Measurements from ENCODE around the gene ZBTB8A. TPM values are rescaled to one million over a fixed set of nuclear protein-coding genes. Genes with fewer than 3 reads are reported as not detected.

The ZBTB8A gene
- total and polyA plus RNA-seq, 10 of the 15 experiments (the other 5 are each of a cell fraction or from before 2014, with no cell fraction given): 0.48 to 4.7 (median 2.4) TPM

Small RNAs within 50 kb of the gene (small RNA-seq; reads per million reads assigned to genes)
- gene RF00019: not detected

Other genes starting within 250 kb of the ZBTB8A start
Only the 7 nearest of the 9 such genes appear.
- 1.4 and 2.1 TPM in 2 replicates for gene FAM229A, start 176.9 kb upstream of the ZBTB8A start, total RNA-seq (2014; rRNA removed)
- 1.2 and 1.3 TPM in 2 replicates for gene FAM229A, start 176.9 kb upstream of the ZBTB8A start, total RNA-seq (2014; rRNA removed; fragmentation: Illumina TruSeq; extraction: Trizol)
- 3.1 and 5.1 TPM in 2 replicates for gene FAM229A, start 176.9 kb upstream of the ZBTB8A start, total RNA-seq (2021)
- gene FAM229A, start 176.9 kb upstream of the ZBTB8A start, polyA plus RNA-seq (2011; rRNA removed): 4.0 and 5.3 TPM in 2 replicates
- gene FAM229A, start 176.9 kb upstream of the ZBTB8A start, polyA plus RNA-seq (2014; fragmentation: Illumina TruSeq; extraction: Trizol): 2.6 and 2.9 TPM in 2 replicates
- under 1 TPM in 1 of 2 experiments, not detected in 1; 0.02 TPM for gene FAM229A, start 176.9 kb upstream of the ZBTB8A start, polyA plus RNA-seq (2014; fragmentation: Nextera tagmentation; extraction: Ambion mirVana)
- gene FAM229A, start 176.9 kb upstream of the ZBTB8A start, polyA plus RNA-seq (2014; rRNA removed): 4.5 and 5.3 TPM in 2 replicates
- gene FAM229A, start 176.9 kb upstream of the ZBTB8A start, polyA plus RNA-seq (2016; fragmentation: Nextera tagmentation; extraction: Ambion mirVana): 1 to 10 TPM in 1 of 2 experiments, under 1 TPM in 1; 0.25 to 1.2 TPM
- 0.56 and 0.98 TPM in 2 replicates for gene TSSK3, start 176.9 kb upstream of the ZBTB8A start, total RNA-seq (2014; rRNA removed)
- 0.63 and 1.6 TPM in 2 replicates for gene TSSK3, start 176.9 kb upstream of the ZBTB8A start, total RNA-seq (2014; rRNA removed; fragmentation: Illumina TruSeq; extraction: Trizol)
- gene TSSK3, start 176.9 kb upstream of the ZBTB8A start, total RNA-seq (2021): 0.82 and 1.2 TPM in 2 replicates
- gene TSSK3, start 176.9 kb upstream of the ZBTB8A start, polyA plus RNA-seq (2011; rRNA removed): 0.67 and 1.2 TPM in 2 replicates
- 0.48 and 0.92 TPM in 2 replicates for gene TSSK3, start 176.9 kb upstream of the ZBTB8A start, polyA plus RNA-seq (2014; fragmentation: Illumina TruSeq; extraction: Trizol)
- under 1 TPM; 0.42 to 0.77 TPM for gene TSSK3, start 176.9 kb upstream of the ZBTB8A start, polyA plus RNA-seq (2014; fragmentation: Nextera tagmentation; extraction: Ambion mirVana)
- 0.51 and 1.2 TPM in 2 replicates for gene TSSK3, start 176.9 kb upstream of the ZBTB8A start, polyA plus RNA-seq (2014; rRNA removed)
- under 1 TPM; 0.58 to 0.82 TPM for gene TSSK3, start 176.9 kb upstream of the ZBTB8A start, polyA plus RNA-seq (2016; fragmentation: Nextera tagmentation; extraction: Ambion mirVana)
- 23.3 and 25.1 TPM in 2 replicates for gene BSDC1, start 145.0 kb upstream of the ZBTB8A start, total RNA-seq (2014; rRNA removed)
- gene BSDC1, start 145.0 kb upstream of the ZBTB8A start, total RNA-seq (2014; rRNA removed; fragmentation: Illumina TruSeq; extraction: Trizol): 22.3 and 22.7 TPM in 2 replicates
- 23.9 and 25.2 TPM in 2 replicates for gene BSDC1, start 145.0 kb upstream of the ZBTB8A start, total RNA-seq (2021)
- gene BSDC1, start 145.0 kb upstream of the ZBTB8A start, polyA plus RNA-seq (2011; rRNA removed): 32.8 and 39.7 TPM in 2 replicates
- 22.5 and 27.4 TPM in 2 replicates for gene BSDC1, start 145.0 kb upstream of the ZBTB8A start, polyA plus RNA-seq (2014; fragmentation: Illumina TruSeq; extraction: Trizol)
- 1 to 10 TPM; 3.0 to 4.9 TPM for gene BSDC1, start 145.0 kb upstream of the ZBTB8A start, polyA plus RNA-seq (2014; fragmentation: Nextera tagmentation; extraction: Ambion mirVana)
- gene BSDC1, start 145.0 kb upstream of the ZBTB8A start, polyA plus RNA-seq (2014; rRNA removed): 25.4 and 28.5 TPM in 2 replicates
- gene BSDC1, start 145.0 kb upstream of the ZBTB8A start, polyA plus RNA-seq (2016; fragmentation: Nextera tagmentation; extraction: Ambion mirVana): 10 to 100 TPM; 18.2 to 20.2 TPM
- under 0.01 and 0.05 TPM in 2 replicates for gene ZBTB8B, start 74.4 kb upstream of the ZBTB8A start, total RNA-seq (2014; rRNA removed)
- under 0.01 and 0.04 TPM in 2 replicates for gene ZBTB8B, start 74.4 kb upstream of the ZBTB8A start, total RNA-seq (2014; rRNA removed; fragmentation: Illumina TruSeq; extraction: Trizol)
- gene ZBTB8B, start 74.4 kb upstream of the ZBTB8A start, total RNA-seq (2021): 0.03 TPM in 1 of 2 replicates, not detected in the other
- not detected in 2 replicates for gene ZBTB8B, start 74.4 kb upstream of the ZBTB8A start, polyA plus RNA-seq (2011; rRNA removed)
- 0.01 TPM in 1 of 2 replicates, not detected in the other for gene ZBTB8B, start 74.4 kb upstream of the ZBTB8A start, polyA plus RNA-seq (2014; fragmentation: Illumina TruSeq; extraction: Trizol)
- under 1 TPM in 1 of 2 experiments, not detected in 1; under 0.01 TPM for gene ZBTB8B, start 74.4 kb upstream of the ZBTB8A start, polyA plus RNA-seq (2014; fragmentation: Nextera tagmentation; extraction: Ambion mirVana)
- 0.01 TPM in 2 replicates for gene ZBTB8B, start 74.4 kb upstream of the ZBTB8A start, polyA plus RNA-seq (2014; rRNA removed)
- gene ZBTB8B, start 74.4 kb upstream of the ZBTB8A start, polyA plus RNA-seq (2016; fragmentation: Nextera tagmentation; extraction: Ambion mirVana): under 1 TPM in 1 of 2 experiments, not detected in 1; 0.01 TPM
- 77.9 and 83.8 TPM in 2 replicates for gene ZBTB8OS, start 111.1 kb downstream of the ZBTB8A start, total RNA-seq (2014; rRNA removed)
- 144 and 146 TPM in 2 replicates for gene ZBTB8OS, start 111.1 kb downstream of the ZBTB8A start, total RNA-seq (2014; rRNA removed; fragmentation: Illumina TruSeq; extraction: Trizol)
- 77.8 and 88.9 TPM in 2 replicates for gene ZBTB8OS, start 111.1 kb downstream of the ZBTB8A start, total RNA-seq (2021)
- 131 and 193 TPM in 2 replicates for gene ZBTB8OS, start 111.1 kb downstream of the ZBTB8A start, polyA plus RNA-seq (2011; rRNA removed)
- gene ZBTB8OS, start 111.1 kb downstream of the ZBTB8A start, polyA plus RNA-seq (2014; fragmentation: Illumina TruSeq; extraction: Trizol): 133 and 180 TPM in 2 replicates
- 100 to 1,000 TPM; 294 to 350 TPM for gene ZBTB8OS, start 111.1 kb downstream of the ZBTB8A start, polyA plus RNA-seq (2014; fragmentation: Nextera tagmentation; extraction: Ambion mirVana)
- 123 and 150 TPM in 2 replicates for gene ZBTB8OS, start 111.1 kb downstream of the ZBTB8A start, polyA plus RNA-seq (2014; rRNA removed)
- 100 to 1,000 TPM; 137 to 140 TPM for gene ZBTB8OS, start 111.1 kb downstream of the ZBTB8A start, polyA plus RNA-seq (2016; fragmentation: Nextera tagmentation; extraction: Ambion mirVana)
- 156 and 165 TPM in 2 replicates for gene RBBP4, start 111.8 kb downstream of the ZBTB8A start, total RNA-seq (2014; rRNA removed)
- 194 TPM in 2 replicates for gene RBBP4, start 111.8 kb downstream of the ZBTB8A start, total RNA-seq (2014; rRNA removed; fragmentation: Illumina TruSeq; extraction: Trizol)
- 290 and 303 TPM in 2 replicates for gene RBBP4, start 111.8 kb downstream of the ZBTB8A start, total RNA-seq (2021)
- 228 and 250 TPM in 2 replicates for gene RBBP4, start 111.8 kb downstream of the ZBTB8A start, polyA plus RNA-seq (2011; rRNA removed)
- 237 and 297 TPM in 2 replicates for gene RBBP4, start 111.8 kb downstream of the ZBTB8A start, polyA plus RNA-seq (2014; fragmentation: Illumina TruSeq; extraction: Trizol)
- 100 to 1,000 TPM; 120 to 234 TPM for gene RBBP4, start 111.8 kb downstream of the ZBTB8A start, polyA plus RNA-seq (2014; fragmentation: Nextera tagmentation; extraction: Ambion mirVana)
- 169 and 177 TPM in 2 replicates for gene RBBP4, start 111.8 kb downstream of the ZBTB8A start, polyA plus RNA-seq (2014; rRNA removed)
- 100 to 1,000 TPM; 342 to 357 TPM for gene RBBP4, start 111.8 kb downstream of the ZBTB8A start, polyA plus RNA-seq (2016; fragmentation: Nextera tagmentation; extraction: Ambion mirVana)
- 0.27 TPM in 1 of 2 replicates, not detected in the other for gene SYNC, start 163.3 kb downstream of the ZBTB8A start, total RNA-seq (2014; rRNA removed)
- gene SYNC, start 163.3 kb downstream of the ZBTB8A start, total RNA-seq (2014; rRNA removed; fragmentation: Illumina TruSeq; extraction: Trizol): 0.04 TPM in 1 of 2 replicates, not detected in the other
- gene SYNC, start 163.3 kb downstream of the ZBTB8A start, total RNA-seq (2021): not detected in 2 replicates
- 0.05 TPM in 1 of 2 replicates, not detected in the other for gene SYNC, start 163.3 kb downstream of the ZBTB8A start, polyA plus RNA-seq (2011; rRNA removed)
- 0.05 TPM in 1 of 2 replicates, not detected in the other for gene SYNC, start 163.3 kb downstream of the ZBTB8A start, polyA plus RNA-seq (2014; fragmentation: Illumina TruSeq; extraction: Trizol)
- gene SYNC, start 163.3 kb downstream of the ZBTB8A start, polyA plus RNA-seq (2014; fragmentation: Nextera tagmentation; extraction: Ambion mirVana): not detected
- not detected in 2 replicates for gene SYNC, start 163.3 kb downstream of the ZBTB8A start, polyA plus RNA-seq (2014; rRNA removed)
- under 1 TPM in 1 of 2 experiments, not detected in 1; 0.12 TPM for gene SYNC, start 163.3 kb downstream of the ZBTB8A start, polyA plus RNA-seq (2016; fragmentation: Nextera tagmentation; extraction: Ambion mirVana)